Stimulated activated CD4-positive, alpha-beta T cell treated with anti-CD3 and anti-CD28 coated beads, Interleukin-2, amount 100 ng/mL, for 24 hours (primary cell): Measurements from ENCODE around the gene C18orf32.
"Not testable (repeated sequence)": the region's sequence is repeated elsewhere in the genome, so short reads cannot be mapped to it uniquely, and the experiment has no call there.

ENCODE experiments used
- DNase-seq, 2 donors: peaks; one replicate each; pipeline ENCODE4 v3.0.0-alpha.2; 2020

The C18orf32 gene

DNA sequence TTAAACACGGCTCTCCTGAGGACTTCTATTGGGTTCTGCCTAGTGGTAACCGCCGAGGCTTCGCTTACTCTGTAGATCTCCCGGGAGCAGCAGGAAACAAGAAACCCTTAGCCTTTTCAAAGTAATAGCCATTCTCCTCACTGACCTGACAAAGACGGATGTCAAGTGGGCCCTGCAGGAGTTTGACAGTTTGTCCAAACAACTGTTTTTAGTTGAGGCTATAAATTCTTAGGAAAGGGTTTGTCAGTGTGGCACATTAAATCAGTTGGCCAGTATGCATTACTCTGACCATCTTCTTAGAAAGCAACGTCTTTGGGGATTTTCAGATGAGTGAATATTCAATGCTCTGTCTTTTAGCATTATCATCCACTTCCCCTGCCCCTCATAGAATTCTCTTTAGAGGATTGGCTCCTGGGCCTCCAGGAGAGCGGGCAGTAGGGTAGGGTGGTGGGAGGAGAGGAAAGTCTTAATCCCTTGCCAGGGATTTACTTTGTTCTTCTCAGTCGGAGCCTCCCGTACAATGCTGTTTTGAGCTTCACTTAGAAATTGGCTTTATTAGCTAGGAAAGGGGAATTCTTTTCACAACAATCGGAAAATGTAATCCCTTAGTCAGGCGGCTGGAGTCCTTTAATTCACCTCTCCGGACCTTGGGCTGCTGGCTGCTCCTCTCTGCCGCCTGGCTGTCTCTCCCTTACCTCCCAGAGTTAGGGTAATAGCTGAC, 13.3 kb upstream of the C18orf32 start:
- DNase-seq = no peak

DNA sequence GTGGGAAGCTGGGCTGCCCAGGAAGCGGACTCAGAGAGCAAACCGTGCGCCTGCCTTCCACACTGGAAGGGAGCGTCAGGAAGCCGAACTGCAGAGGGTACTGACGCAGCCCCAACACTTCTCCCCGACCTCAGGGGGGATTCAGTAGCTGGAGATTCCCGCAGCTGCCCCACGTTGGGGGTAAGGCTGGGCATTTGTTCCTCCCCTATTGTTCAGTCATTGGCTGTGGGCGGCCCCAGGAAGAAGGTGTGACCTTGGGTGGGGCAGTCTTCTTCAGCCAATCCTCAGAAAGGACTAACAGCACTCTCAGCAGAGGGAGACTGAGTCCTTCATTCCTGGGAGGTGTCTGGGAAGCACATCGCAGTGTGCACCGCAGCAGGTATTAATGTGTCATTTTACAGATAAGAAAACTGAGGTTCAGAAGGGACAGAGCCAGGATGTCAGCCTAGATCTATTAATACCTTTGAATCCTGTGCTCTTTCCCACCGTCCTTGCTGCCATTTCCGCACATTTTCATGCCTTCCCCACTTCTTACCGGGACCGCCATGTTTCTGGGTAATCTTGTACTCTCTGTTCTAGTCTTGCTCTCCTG, 12.1 kb upstream of the C18orf32 start:
- no peak for DNase-seq

DNA sequence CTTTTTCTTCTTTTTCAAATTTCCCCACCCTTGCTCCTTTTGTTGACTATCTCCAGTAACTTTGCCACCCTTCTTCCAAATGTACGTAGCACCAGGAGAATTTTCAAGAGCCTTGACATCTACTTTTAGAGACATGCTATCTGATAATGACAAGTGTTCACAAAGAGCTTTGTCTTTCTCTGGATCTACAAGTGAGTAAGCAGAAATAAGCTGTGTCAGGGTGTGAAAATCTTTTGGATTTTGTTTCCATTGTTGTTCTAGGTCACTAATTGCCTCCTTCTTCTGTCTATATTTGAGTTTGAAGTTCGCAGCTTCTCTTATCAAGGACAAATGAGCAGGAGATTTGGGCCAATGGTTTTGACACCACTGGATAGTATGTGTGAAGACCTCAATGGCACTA, 8.4 kb upstream of the C18orf32 start:
- no peak for DNase-seq

DNA sequence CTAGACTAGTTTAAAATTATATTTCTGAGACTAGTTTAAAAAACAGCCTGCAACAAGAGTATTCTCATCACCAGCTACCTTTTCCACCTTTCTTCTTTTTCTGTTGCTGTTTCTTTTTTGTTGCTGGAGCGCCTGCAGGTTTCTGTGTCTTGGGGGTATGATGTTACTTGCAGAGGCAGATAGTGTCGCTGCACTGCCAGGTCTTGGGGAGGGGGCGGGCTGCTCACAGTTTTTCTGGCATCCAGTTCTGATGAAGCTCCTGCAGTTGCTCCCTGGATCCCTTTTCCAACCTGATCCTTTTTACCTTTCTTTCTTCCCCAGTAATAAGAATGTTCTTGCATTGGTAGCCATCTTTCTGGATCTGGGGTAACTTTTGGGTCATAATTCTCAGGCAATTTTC, 8.0 kb upstream of the C18orf32 start:
- no peak for DNase-seq

DNA sequence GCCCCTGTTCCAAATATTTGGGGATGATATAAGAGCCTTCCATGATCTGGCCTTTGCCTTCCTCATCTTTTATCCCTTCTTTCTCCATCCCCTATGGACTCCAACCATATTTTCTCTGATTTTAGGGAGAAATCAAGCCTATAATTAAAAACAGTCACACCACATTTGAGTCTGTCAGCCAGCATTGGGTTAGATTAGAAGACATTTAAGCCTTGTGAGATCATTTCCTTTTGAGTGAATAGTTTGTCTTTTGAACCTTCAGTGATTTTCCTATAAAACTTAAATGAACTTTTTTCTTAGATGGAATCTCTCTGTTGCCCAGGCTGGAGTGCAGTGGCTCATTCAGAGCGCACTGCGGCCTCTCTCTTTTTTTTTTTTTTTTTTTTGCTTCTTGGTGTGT, 7.6 kb upstream of the C18orf32 start:
- no peak for DNase-seq

DNA sequence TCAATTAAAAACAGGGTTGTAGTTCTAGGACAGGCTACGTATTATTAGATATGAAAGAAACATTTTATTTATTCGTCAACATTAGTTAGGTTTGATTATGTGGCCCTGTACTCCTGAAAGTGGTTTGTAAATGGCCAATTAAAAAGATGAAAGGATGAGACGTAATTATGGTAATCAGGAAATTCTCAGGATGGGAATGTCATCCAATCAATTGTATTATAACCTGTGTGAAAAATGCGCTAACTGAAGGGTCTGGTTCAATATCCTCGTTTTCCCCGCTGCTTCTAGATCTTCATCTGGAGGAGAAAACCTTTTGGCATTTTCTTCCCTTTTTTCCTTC, 5.6 kb upstream of the C18orf32 start:
- no peak for DNase-seq

DNA sequence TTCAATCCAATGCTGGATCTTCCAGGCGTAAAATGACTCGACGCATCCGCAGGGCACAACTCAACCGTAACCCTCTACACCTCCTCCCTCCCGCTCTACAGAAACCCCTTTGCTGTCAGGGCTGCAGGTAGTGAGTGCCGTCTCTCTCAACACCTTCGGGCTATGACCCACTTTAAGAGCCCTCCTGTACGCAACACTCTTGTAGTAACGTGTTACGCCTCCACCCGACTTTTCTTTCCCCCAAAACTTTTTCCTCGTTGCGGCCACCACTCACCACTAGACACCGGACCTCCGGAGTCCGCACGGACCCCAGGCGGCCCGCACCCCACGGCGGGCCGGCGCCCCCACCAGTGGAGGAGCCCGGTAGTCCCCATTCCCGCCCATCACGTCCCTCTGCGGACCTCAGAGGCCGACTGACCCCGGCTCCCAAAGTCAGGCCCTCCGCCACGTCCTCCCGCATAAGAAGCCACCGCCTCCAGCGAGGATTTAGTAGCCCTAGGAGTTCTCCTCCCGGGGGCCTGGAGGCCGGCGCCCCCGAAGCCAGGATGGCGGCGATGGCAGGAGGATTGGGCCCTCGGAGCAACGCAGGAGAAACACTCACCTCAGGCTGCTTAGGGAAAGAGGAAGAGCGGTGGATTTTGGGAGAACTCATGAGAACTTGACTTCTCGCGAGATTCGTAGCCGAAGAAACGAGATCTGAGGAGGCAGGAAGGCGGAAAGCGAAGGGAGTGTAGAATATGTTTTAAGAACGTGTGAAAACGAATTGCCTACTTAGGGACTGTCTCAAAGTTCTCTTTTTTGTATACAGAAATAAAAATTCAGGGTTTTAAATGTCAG, 5.0 kb upstream of the C18orf32 start, which contains the start of gene RPL17:
Gene RPL17, minus strand, starts transcription at position 609 of the 837 bp plus-strand sequence.
- peak; percentile 76 to 84 for DNase-seq

DNA sequence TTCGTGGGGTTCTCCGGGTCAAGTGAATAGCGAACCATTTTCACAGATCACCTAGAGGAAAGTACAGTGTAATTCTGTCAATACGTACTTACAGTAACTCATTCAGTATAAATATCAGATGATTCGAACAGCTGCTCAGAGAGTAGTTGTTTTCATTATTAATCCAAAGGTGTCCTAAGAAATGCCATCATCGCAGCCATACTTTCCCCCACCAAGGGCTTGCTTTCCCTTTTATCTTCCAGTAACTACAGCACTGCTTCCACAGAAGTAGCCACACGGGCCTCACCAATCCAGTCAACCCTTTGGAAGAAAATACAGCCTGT, 4.5 kb upstream of the C18orf32 start:
- no peak for DNase-seq

DNA sequence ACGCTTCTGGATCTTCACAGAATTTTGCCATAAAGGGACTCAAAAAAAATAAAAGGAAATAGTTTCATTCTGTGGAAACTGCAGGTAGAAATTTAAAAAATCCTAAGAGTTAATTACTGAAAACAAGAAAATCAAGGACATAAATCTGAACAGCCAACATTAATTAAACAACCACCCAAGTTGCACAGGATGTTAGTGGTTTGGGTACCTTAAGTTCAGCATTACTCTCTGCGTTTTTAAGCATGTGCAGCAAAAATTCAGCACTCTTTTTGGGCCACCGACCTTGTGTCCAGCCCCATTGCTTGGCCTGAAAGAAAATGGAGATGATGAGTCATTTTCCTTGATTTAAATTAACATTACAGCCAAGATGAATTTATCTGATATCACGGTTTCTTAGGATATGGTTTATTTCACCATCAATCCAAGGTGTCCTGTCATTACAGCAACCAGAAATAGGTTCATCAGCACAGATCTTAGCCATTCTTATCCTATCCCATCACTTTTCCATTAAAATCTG, 3.3 kb upstream of the C18orf32 start:
- DNase-seq = no peak

DNA sequence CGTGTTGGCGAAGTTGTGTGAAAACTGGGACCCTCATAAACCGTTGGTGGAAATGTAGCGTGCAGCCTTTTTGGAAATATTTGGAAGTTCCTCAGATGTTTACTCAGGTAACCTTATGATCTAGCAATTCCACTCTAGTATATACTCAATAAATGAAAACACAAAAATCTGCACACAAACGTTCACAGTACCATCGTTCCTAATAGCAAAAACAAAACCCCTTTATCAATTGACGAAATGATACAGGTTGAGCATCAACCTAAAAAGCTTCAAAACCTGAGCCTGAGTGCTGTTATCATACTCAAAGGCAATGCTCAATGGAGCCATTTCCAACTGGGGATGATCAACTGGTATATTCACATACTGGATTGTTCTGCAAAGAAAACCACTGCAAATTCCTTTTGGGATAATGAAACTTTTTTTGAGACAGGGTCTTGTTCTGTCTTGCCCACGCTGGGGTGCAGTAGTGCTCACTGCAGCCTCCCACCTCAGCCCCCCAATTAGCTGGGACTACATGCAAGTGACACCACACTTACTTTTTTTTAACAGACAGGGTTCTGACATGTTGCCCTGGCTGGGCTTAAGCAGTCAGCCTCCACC, 777 bp upstream of the C18orf32 start:
- no peak for DNase-seq

DNA sequence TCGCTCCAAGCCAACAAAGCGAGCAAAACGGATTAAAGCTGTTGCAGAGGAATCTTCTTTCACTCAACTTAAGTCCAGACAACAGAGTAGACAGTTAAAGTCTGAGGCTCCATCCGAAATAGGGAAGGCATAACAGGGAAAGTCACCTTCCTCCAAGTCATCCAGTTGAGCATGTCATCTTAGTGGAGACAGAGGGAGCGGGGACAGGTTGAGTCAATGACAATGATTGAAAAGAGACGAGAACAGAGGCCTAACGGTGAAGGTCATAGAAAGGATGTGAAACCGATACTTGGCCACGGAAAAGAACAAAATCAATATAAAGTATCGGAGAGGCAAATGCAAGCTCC, 455 bp downstream of the C18orf32 start:
- no peak for DNase-seq

DNA sequence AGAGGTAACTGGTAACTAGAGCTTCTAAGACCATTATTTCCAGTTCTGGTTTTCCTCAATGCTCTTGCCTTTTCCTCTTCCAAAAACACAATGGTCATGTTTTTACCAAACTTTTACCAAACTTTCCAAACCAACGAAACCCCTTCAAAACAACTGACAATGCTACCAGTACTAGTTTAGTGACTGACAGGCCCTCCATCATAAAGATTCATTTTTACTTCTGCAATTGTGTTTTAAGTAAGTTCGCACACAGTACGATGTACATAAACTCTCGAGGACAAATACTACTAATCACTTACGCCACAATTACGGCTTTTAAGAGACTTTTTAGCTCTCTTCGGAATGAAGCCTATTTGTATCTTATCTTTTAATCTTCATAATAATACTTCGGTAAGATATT, 900 bp downstream of the C18orf32 start:
- no peak for DNase-seq

DNA sequence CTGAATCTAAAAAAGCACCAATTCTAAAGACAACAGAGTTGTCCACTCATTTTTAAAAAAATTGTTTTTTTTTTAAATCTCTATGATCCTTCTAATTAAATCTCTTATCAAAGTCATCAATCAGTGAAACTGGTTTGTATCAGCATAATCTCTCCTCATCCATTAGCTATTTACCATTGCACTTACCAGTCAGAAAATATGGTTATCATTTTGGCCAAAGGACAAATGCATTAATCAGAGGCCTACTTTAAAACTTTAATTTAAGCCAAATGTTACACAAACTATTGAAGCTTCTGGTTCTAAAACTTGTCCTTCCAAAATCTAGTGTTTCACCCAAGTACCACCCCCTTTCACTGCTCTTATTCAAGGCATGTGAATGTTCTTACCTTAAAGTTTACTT, 3.8 kb downstream of the C18orf32 start:
- DNase-seq = no peak

DNA sequence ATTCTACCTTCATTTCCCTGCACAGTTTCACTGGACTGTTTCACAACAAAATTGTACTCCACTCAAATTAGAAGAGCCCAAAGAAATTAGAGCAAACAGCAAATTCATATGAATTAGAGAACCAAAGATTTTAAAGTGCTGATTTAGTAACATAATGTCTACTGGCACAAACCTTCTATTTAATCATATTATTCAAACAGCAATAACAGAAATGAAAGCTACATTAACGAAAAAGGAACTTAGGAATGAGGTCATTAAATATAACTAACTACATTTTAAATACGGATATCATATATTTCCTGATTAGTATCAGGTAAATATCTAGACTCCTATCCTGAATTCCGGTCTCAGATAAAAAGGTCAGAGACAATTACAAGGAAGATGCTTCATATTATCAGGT, 5.1 kb downstream of the C18orf32 start:
- DNase-seq = no peak

DNA sequence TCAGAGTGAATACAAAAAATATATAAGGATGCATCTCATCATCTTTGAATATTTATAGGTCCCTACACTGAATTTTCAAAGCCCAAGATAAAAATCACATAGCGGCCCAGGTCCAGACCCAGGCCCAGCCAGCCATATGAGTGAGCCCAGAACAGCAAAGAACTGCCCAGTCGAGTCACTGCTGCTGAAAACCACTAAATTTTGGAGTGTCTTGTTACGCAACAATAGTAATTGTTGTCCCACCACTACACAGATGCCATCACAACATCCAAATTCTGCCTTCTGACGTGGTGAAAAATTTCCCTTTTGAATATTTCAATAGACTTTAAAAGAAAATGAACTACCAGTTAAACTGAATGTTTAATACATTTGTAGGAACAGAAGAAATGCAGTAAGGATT, 5.7 kb downstream of the C18orf32 start:
- DNase-seq = no peak

DNA sequence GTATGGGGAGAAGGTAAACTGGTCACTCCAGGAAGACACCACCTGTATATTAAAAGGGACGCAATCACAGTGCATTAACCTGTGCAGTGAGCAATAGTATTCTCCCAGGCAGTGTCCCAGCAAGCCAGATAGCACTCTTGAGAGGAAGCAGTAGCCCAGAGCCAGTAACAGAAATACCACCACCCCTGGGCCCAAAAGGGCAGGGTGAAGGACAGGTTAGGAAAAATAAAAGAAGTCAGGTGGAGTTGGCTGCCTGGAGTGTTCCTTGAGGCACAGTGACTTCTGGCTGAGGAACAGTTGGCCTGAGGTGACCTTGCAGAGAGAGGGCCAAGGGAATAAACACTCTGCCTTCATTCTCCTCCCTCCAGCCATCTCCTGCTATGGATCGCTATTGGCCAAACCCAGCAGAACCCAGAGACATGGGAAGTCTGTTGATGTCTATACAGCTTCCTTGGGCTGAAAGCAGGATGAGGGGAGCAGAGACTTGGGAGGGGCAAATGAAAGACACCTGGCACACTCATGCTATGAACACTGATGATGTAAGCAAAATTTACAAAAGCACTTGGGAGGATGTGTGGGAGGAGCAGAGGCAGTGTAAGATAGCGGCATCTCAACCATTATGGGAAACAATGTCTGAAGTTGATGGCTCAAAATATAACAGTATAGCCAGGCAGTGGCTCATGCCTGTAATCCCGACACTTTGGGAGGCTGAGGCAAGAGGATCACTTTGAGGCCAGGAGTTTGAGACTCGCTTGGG, 7.5 kb downstream of the C18orf32 start:
- DNase-seq = no peak

DNA sequence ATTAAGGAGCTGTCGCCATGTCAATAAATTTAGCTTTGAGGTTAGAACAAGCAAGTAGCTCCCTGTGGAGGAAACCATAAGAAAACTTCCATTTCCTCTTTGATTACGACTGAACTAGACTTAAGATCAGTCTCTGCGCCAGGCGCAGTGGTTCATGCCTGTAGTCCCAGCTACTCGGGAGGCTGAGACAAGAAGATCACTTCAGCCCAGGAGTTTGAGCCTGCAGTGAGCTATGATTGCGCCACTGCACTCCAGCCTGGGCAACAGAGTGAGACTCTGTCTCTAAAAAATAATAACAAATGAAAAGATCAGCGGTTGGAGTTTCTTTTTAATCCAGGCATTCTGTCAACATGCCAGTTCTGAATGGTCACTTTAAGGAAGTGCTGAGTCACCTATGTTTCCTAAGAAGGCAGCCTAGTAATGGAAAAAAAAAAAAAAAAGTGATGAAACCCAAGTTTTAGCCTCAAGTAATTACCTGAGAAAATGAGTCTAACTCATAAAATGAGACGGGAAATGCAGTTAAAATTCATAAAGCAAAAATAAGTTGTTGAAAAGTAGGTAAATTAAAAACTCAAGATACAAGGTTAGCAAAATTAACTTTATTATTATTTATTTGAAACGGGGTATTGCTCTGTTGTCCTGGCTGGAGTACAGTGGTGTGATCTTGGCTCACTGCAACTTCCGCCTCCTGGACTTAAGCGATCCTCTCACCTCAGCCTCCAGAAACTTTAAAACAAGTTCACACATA, 10.2 kb downstream of the C18orf32 start:
- DNase-seq = no peak

DNA sequence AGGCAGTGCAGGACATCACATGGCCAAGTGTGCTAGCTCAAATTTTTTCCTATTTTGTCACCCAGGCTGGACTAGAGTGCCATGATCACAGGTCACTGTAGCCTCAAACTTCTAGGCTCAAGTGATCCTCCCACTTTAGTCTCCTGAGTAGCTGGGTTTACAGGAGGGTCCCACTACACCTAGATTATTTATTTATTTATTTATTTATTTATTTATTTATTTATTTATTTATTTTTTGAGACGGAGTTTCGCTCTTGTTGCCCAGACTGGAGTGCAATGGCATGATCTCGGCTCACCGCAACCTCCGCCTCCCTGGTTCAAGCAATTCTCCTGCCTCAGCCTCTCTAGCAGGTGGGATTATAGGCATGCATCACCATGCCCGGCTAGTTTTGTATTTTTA, 12.1 kb downstream of the C18orf32 start:
- not testable (repeated sequence) for DNase-seq

DNA sequence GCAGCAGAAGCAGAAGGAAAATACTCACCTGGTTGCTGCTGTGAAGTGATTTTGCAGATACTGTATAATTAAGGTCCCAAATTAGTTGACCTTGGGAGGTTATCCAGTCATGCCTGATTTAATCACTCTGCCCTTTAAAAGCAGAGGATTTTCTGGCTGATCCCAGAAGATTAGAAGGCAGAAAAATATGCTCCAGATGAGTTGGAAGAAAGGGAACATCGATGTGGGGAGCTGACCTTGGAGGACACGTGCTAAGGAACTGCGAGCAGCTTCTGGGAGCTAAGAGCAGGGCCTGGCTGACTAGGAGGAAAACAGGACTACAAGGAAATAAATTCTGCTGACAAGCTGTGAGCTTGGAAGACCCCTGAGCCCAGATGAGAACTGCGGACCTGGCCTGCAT, 13.3 kb downstream of the C18orf32 start:
- no peak for DNase-seq

DNA sequence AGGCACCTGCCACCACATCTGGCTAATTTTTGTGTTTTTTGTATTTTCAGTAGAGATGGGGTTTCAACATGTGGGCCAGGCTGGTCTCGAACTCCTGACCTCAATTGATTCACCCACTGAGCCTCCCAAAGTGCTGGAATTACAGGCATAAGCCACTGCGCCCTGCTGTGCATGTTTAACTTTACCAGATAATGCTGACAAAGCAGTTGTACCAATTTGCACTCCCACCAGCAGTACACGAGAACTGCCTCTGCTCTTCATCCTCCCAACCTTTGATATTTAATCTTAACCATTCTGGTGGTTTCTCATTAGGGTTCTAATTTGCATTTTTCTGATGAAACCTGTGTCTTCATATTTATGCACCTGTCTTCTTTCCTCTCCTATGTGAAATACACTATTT, 14.6 kb downstream of the C18orf32 start:
- DNase-seq = no peak

DNA sequence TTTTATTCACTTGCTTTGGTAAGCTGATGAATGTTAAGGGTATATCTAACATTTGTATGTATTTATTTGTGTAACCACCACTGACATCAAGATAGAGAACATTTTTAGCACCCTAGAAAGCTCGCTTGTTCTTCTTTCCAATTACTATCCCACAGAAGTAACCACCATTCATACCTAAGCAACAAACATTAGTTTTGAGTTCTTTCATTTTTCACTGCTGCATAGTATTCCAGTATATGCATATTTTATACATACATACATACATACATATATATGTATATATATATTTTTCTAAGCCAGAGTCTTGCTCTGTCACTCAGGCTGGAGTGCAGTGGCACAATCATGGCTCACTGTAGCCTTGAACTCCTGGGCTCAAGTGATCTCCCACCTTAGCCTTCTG, 15.5 kb downstream of the C18orf32 start:
- DNase-seq = no peak

DNA sequence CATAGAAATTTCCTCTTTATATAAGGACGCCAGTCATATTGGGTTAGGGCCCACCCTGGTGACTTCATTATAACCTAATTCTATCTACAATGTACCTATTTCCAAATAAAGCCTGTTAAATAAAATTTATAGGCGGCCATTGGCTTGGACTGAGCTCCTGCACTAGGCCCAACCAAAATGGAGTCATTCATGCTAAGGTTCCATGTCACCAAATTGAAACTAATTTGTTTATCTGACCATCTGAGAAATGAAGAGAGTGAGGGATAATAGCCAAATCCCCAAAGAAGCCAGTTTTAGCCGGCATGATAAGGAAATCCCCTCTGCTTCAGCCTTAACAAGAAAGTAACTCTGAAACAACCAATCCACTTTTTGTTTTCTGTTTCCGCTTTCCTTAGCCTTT, 19.4 kb downstream of the C18orf32 start:
- no peak for DNase-seq
